OCI-LY1 (cell line): Measurements from ENCODE around the gene TMEM229B.
A peak's percentile ranks its signal among the peaks of the same experiment; 100 is the strongest.
"Not testable (repeated sequence)": the region's sequence is repeated elsewhere in the genome, so short reads cannot be mapped to it uniquely, and the experiment has no call there.

ENCODE experiments used
- H2AFZ ChIP-seq: fragments of 200-600 bp; sonication (generic), shearing (Covaris generic); 2 replicates; pipeline ENCODE4 v1.6.0; 2014; ENCODE audit warnings: antibody characterized with exemption, mild to moderate bottlenecking, low read length
- H3F3A ChIP-seq: fragments of 200-600 bp; sonication (generic), shearing (Covaris generic); 2 replicates; pipeline ENCODE4 v1.6.0; 2014; ENCODE audit warnings: mild to moderate bottlenecking, antibody characterized with exemption, low read length, moderate library complexity; ENCODE audit not compliant: insufficient read depth
- H3K27ac ChIP-seq: fragments of 200-600 bp; sonication (generic); 2 replicates; pipeline ENCODE4 v1.5.1; 2014; ENCODE audit warnings: low read length, mixed run types, mild to moderate bottlenecking, low read depth; ENCODE audit not compliant: poor library complexity, severe bottlenecking
- H3K27me3 ChIP-seq: fragments of 200-600 bp; sonication (generic); 2 replicates; pipeline ENCODE4 v1.6.0; 2014; ENCODE audit warnings: antibody characterized with exemption, mild to moderate bottlenecking, low read length, moderate library complexity; ENCODE audit not compliant: insufficient read depth
- H3K36me3 ChIP-seq: fragments of 200-600 bp; sonication (generic); 2 replicates; pipeline ENCODE4 v1.6.1; 2014; ENCODE audit warnings: mild to moderate bottlenecking, antibody characterized with exemption, low read length, moderate library complexity, mixed read lengths; ENCODE audit not compliant: insufficient read depth
- H3K4me1 ChIP-seq: fragments of 200-600 bp; sonication (generic); 2 replicates; pipeline ENCODE4 v1.5.1; 2014; ENCODE audit warnings: mild to moderate bottlenecking, low read length, moderate library complexity; ENCODE audit not compliant: insufficient read depth, severe bottlenecking
- H3K4me2 ChIP-seq: fragments of 200-600 bp; sonication (generic), shearing (Covaris generic); 2 replicates; pipeline ENCODE4 v1.6.1; 2014; ENCODE audit warnings: low read length
- H3K4me3 ChIP-seq: fragments of 200-600 bp; sonication (generic); 2 replicates; pipeline ENCODE4 v1.5.1; 2014; ENCODE audit warnings: low read length, low read depth, mild to moderate bottlenecking, mixed read lengths; ENCODE audit not compliant: poor library complexity, severe bottlenecking
- H3K79me2 ChIP-seq: fragments of 200-600 bp; shearing (Covaris generic); 2 replicates; pipeline ENCODE4 v1.6.1; 2016; ENCODE audit warnings: mixed run types, low read length, mixed read lengths; ENCODE audit not compliant: insufficient read depth
- H3K9ac ChIP-seq: fragments of 200-600 bp; sonication (generic), shearing (Covaris generic); 2 replicates; pipeline ENCODE4 v1.6.1; 2014; ENCODE audit warnings: mild to moderate bottlenecking, low read length, mixed read lengths
- H3K9me2 ChIP-seq: fragments of 200-600 bp; sonication (generic), shearing (Covaris generic); 2 replicates; pipeline ENCODE4 v1.6.1; 2014; ENCODE audit warnings: low read depth, mild to moderate bottlenecking, low read length, mixed read lengths
- H3K9me3 ChIP-seq: fragments of 200-600 bp; shearing (Covaris generic); 2 replicates; pipeline ENCODE4 v1.6.1; 2014; ENCODE audit warnings: low read length, mixed read lengths
- H4K20me1 ChIP-seq: fragments of 200-600 bp; sonication (generic), shearing (Covaris generic); 2 replicates; pipeline ENCODE4 v1.6.0; 2016; ENCODE audit warnings: mild to moderate bottlenecking, low read length; ENCODE audit not compliant: insufficient read depth
- CTCF ChIP-seq: fragments of 200-600 bp; sonication (generic), shearing (Covaris generic); IDR thresholded peaks from 2 replicates; pipeline ENCODE4 v1.5.1; 2017; ENCODE audit warnings: mild to moderate bottlenecking, antibody characterized with exemption, low read length, moderate library complexity, mixed read lengths
- EZH2 ChIP-seq: fragments of 200-600 bp; sonication (generic), shearing (Covaris generic); IDR thresholded peaks from 2 replicates; pipeline ENCODE4 v1.8.0; 2017; ENCODE audit warnings: borderline replicate concordance, mixed run types, mild to moderate bottlenecking, antibody characterized with exemption, low read length, moderate library complexity, mixed read lengths

Gene TMEM229B

GRCh38 chr14:67456732-67457131, 31.8 kb downstream of the TMEM229B start:
- Histone ChIP-seq H3K9me3 (no peaks in the 10 kb centered on the region), H3F3A (no peaks in the 10 kb centered on the region), H3K4me2 (no peak overlapping the region), H3K27ac (no peak overlapping the region), H2AFZ (no peak overlapping the region), H3K79me2 (no peaks in the 10 kb centered on the region), H3K9me2 (no peaks in the 10 kb centered on the region), H3K4me1 (no peaks in the 10 kb centered on the region), H3K36me3 (no peaks in the 10 kb centered on the region), H3K27me3 (no peaks in the 10 kb centered on the region), H3K9ac (no peak overlapping the region), H4K20me1 (no peaks in the 10 kb centered on the region), H3K4me3 (no peak overlapping the region)
- TF ChIP-seq EZH2 (no peak), CTCF (no peak)

- no peaks in the 10 kb centered on the region for H3K9me2 ChIP-seq
- H2AFZ ChIP-seq = no peak overlapping the region
- H3K36me3 ChIP-seq = no peaks in the 10 kb centered on the region
Observed at GRCh38 chr14:67453575-67454300, 34.8 kb downstream of the TMEM229B start.

DNA sequence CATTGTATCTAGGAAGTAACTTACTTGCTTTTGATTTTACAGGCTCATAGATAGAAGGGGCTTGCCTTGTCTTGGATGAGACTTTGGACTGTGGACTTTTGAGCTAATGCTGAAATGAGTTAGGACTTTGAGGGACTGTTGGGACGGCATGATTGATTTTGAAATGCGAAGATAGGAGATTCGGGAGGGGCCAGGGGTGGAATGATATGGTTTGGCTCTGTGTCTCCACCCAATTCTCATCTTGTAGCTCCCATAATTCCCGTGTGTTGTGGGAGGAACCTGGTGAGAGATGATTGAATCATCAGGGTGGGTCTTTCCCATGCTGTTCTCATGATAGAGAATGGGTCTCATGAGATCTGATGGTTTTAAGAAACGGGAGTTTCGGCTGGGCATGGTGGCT, 36.9 kb downstream of the TMEM229B start:
- not testable (repeated sequence) for H3K4me1 ChIP-seq, H2AFZ ChIP-seq, H3K79me2 ChIP-seq, H3K9me3 ChIP-seq, H3F3A ChIP-seq, H3K27me3 ChIP-seq, H3K9ac ChIP-seq, H3K4me3 ChIP-seq, H3K36me3 ChIP-seq, H3K9me2 ChIP-seq, H3K27ac ChIP-seq, H3K4me2 ChIP-seq, H4K20me1 ChIP-seq

More at GRCh38 chr14:67453575-67454300, 34.8 kb downstream of the TMEM229B start:
- Histone ChIP-seq H3F3A (no peaks in the 10 kb centered on the region), H4K20me1 (no peaks in the 10 kb centered on the region), H3K9me3 (no peaks in the 10 kb centered on the region), H3K4me2 (no peak overlapping the region), H3K4me1 (no peaks in the 10 kb centered on the region), H3K79me2 (no peaks in the 10 kb centered on the region), H3K9ac (no peak overlapping the region), H3K27ac (no peak overlapping the region), H3K4me3 (no peak overlapping the region), H3K27me3 (no peaks in the 10 kb centered on the region)
- TF ChIP-seq CTCF (peak; percentile 8; the same call in 1 of the 2 replicates), EZH2 (no peak)

GRCh38 chr14:67449096-67449495, 39.4 kb downstream of the TMEM229B start:
- Histone ChIP-seq H3K4me3 (no peak overlapping the region), H3K9me2 (no peaks in the 10 kb centered on the region), H3K79me2 (no peaks in the 10 kb centered on the region), H3F3A (no peaks in the 10 kb centered on the region), H3K36me3 (no peaks in the 10 kb centered on the region), H3K27me3 (no peaks in the 10 kb centered on the region), H3K4me2 (no peak overlapping the region), H3K4me1 (no peaks in the 10 kb centered on the region), H3K9ac (no peak overlapping the region), H2AFZ (no peak overlapping the region), H3K9me3 (no peaks in the 10 kb centered on the region), H3K27ac (no peak overlapping the region), H4K20me1 (no peaks in the 10 kb centered on the region)
- TF ChIP-seq EZH2 (no peak), CTCF (no peak)
